GM15510 (cell line): ENCODE results near the gene TMEM125.

Source experiments
- POLR2A ChIP-seq: IDR thresholded peaks from 3 replicates; pipeline ENCODE4 v1.6.1; 2011; ENCODE audit warnings: borderline replicate concordance; ENCODE audit not compliant: insufficient read length; ENCODE audit errors: extremely low read depth

Gene TMEM125

GRCh38 chr1:43293176-43293575, 23.4 kb downstream of the TMEM125 start:
- TF ChIP-seq POLR2A = no peak

- TF ChIP-seq POLR2A = no peak
Observed at GRCh38 chr1:43293896-43294760, 24.3 kb downstream of the TMEM125 start.

GRCh38 chr1:43294761-43295160, 25.0 kb downstream of the TMEM125 start:
- TF ChIP-seq POLR2A = no peak

GRCh38 chr1:43296207-43296606, 26.4 kb downstream of the TMEM125 start:
- no peak for TF ChIP-seq POLR2A

- TF ChIP-seq POLR2A = no peak
Observed at GRCh38 chr1:43298055-43298454, 28.3 kb downstream of the TMEM125 start.

- TF ChIP-seq POLR2A = no peak
Observed at GRCh38 chr1:43299101-43299500, 29.3 kb downstream of the TMEM125 start.

- TF ChIP-seq POLR2A = no peak
Observed at GRCh38 chr1:43300378-43301094, 30.8 kb downstream of the TMEM125 start, which contains the start of gene TIE1. Gene TIE1 (plus strand): TSS chr1:43300982. CDS start chr1:43301072, 90 bp downstream.

- TF ChIP-seq POLR2A = no peak
Observed at GRCh38 chr1:43302201-43302600, 32.4 kb downstream of the TMEM125 start.

GRCh38 chr1:43302721-43303470, 33.1 kb downstream of the TMEM125 start:
- TF ChIP-seq POLR2A = no peak

- no peak for TF ChIP-seq POLR2A
Observed at GRCh38 chr1:43303471-43304313, 33.9 kb downstream of the TMEM125 start.

GRCh38 chr1:43304314-43304681, 34.5 kb downstream of the TMEM125 start:
- TF ChIP-seq POLR2A = no peak

GRCh38 chr1:43304771-43305300, 35.1 kb downstream of the TMEM125 start:
- TF ChIP-seq POLR2A = no peak

- TF ChIP-seq POLR2A = no peak
Observed at GRCh38 chr1:43305461-43305860, 35.7 kb downstream of the TMEM125 start.
